Measurements from ENCODE around the gene STARD9. TPM values are rescaled to one million over a fixed set of nuclear protein-coding genes. Genes with fewer than 3 reads are reported as not detected.

STARD9 gene
- polyA plus RNA-seq, 1 donor (not counting 4 experiments of a cell fraction or from before 2014, with no cell fraction given) = 0.76 TPM

GRCh38 chr15:42577514-42578031 lies 2.2 kb downstream of the STARD9 start:
- no peaks in the 10 kb centered on the region for H3K9me1 ChIP-seq (ENCODE audit: control insufficient read depth, extremely low read depth, insufficient read depth, low read length)
- no peaks in the 10 kb centered on the region for H3K36me3 ChIP-seq (ENCODE audit: control insufficient read depth in 2 of 2, extremely low read depth in 1 of 2, insufficient read depth in 2 of 2, low read length in 2 of 2)
- H3K79me2 ChIP-seq (ENCODE audit: control insufficient read depth, insufficient read depth, low read length) = peaks cover 3% of the 10 kb centered on the region
- no peaks in the 10 kb centered on the region for H3K27me3 ChIP-seq (ENCODE audit: control insufficient read depth, extremely low read depth, insufficient read depth, low read length)
- dilution Hi-C loops (cut with MboI; ENCODE audit: extremely low pct_ligation_motif_present, low sequenced_read_pairs) = no loop called here
- no peak for TF ChIP-seq EZH2 (IDR thresholded peaks at IDR 0.05; ENCODE audit: low read length)
- TF ChIP-seq, protein P1, sequence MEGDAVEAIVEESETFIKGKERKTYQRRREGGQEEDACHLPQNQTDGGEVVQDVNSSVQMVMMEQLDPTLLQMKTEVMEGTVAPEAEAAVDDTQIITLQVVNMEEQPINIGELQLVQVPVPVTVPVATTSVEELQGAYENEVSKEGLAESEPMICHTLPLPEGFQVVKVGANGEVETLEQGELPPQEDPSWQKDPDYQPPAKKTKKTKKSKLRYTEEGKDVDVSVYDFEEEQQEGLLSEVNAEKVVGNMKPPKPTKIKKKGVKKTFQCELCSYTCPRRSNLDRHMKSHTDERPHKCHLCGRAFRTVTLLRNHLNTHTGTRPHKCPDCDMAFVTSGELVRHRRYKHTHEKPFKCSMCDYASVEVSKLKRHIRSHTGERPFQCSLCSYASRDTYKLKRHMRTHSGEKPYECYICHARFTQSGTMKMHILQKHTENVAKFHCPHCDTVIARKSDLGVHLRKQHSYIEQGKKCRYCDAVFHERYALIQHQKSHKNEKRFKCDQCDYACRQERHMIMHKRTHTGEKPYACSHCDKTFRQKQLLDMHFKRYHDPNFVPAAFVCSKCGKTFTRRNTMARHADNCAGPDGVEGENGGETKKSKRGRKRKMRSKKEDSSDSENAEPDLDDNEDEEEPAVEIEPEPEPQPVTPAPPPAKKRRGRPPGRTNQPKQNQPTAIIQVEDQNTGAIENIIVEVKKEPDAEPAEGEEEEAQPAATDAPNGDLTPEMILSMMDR (optimal IDR thresholded peaks at IDR 0.05 in 1 of 3, IDR thresholded peaks at IDR 0.05 in 1 of 3, conservative IDR thresholded peaks at IDR 0.05 in 1 of 3; ENCODE audit: extremely low read depth in 1 of 3, insufficient read depth in 2 of 3, low read length in 3 of 3) = no peak
- DNase-seq (ENCODE audit: low read depth, low spot score) (no peak), FAIRE-seq (no peak)
- no peak overlapping the region for H2AFZ ChIP-seq (ENCODE audit: control insufficient read depth, low read length)
- no peaks in the 10 kb centered on the region for H3K9me3 ChIP-seq (ENCODE audit: control insufficient read depth, low read depth, low read length)
- H4K20me1 ChIP-seq (ENCODE audit: control insufficient read depth, extremely low read depth, insufficient read depth, low read length) = no peaks in the 10 kb centered on the region
- H3K4me1 ChIP-seq (ENCODE audit: control insufficient read depth, extremely low read depth, insufficient read depth, low read length) = peaks cover 12% of the 10 kb centered on the region
- H3K9ac ChIP-seq (ENCODE audit: control insufficient read depth, extremely low read depth, insufficient read depth, low read length) = no peak overlapping the region
- H3K4me3 ChIP-seq (ENCODE audit: control insufficient read depth in 2 of 3, extremely low read depth in 1 of 3, insufficient read depth in 2 of 3, low read depth in 1 of 3, low read length in 3 of 3) = no peak overlapping the region
- H3K4me2 ChIP-seq (ENCODE audit: control insufficient read depth, extremely low read depth, insufficient read depth, low read depth, low read length) = no peak overlapping the region
- no peak overlapping the region for H3K27ac ChIP-seq (ENCODE audit: control insufficient read depth, insufficient read depth, low read length)

- Histone ChIP-seq H3K9me3 (ENCODE audit: control insufficient read depth, low read depth, low read length) (no peaks in the 10 kb centered on the region), H3K4me3 (ENCODE audit: control insufficient read depth in 2 of 3, extremely low read depth in 1 of 3, insufficient read depth in 2 of 3, low read depth in 1 of 3, low read length in 3 of 3) (no peak overlapping the region), H3K9ac (ENCODE audit: control insufficient read depth, extremely low read depth, insufficient read depth, low read length) (no peak overlapping the region), H3K27me3 (ENCODE audit: control insufficient read depth, extremely low read depth, insufficient read depth, low read length) (no peaks in the 10 kb centered on the region), H3K4me2 (ENCODE audit: control insufficient read depth, extremely low read depth, insufficient read depth, low read depth, low read length) (no peak overlapping the region), H3K36me3 (ENCODE audit: control insufficient read depth in 2 of 2, extremely low read depth in 1 of 2, insufficient read depth in 2 of 2, low read length in 2 of 2) (no peaks in the 10 kb centered on the region), H3K79me2 (ENCODE audit: control insufficient read depth, insufficient read depth, low read length) (peaks cover 3% of the 10 kb centered on the region), H3K9me1 (ENCODE audit: control insufficient read depth, extremely low read depth, insufficient read depth, low read length) (no peaks in the 10 kb centered on the region), H3K4me1 (ENCODE audit: control insufficient read depth, extremely low read depth, insufficient read depth, low read length) (peaks cover 12% of the 10 kb centered on the region), H3K27ac (ENCODE audit: control insufficient read depth, insufficient read depth, low read length) (no peak overlapping the region), H4K20me1 (ENCODE audit: control insufficient read depth, extremely low read depth, insufficient read depth, low read length) (no peaks in the 10 kb centered on the region), H2AFZ (ENCODE audit: control insufficient read depth, low read length) (no peak overlapping the region)
- TF ChIP-seq, protein P1 (optimal IDR thresholded peaks at IDR 0.05 in 1 of 3, IDR thresholded peaks at IDR 0.05 in 1 of 3, conservative IDR thresholded peaks at IDR 0.05 in 1 of 3; ENCODE audit: extremely low read depth in 1 of 3, insufficient read depth in 2 of 3, low read length in 3 of 3) = no peak
- no peak for TF ChIP-seq EZH2 (IDR thresholded peaks at IDR 0.05; ENCODE audit: low read length)
- DNase-seq (ENCODE audit: low read depth, low spot score) (no peak), FAIRE-seq (no peak)
- dilution Hi-C loops (cut with MboI; ENCODE audit: extremely low pct_ligation_motif_present, low sequenced_read_pairs) = no loop called here
These were observed 3.7 kb downstream of the STARD9 start for GRCh38 chr15:42578984-42579537.

Data from keratinocyte (primary cell).